GM12878 (cell line): Measurements from ENCODE around the gene SMPDL3B. TPM values are rescaled to one million over a fixed set of nuclear protein-coding genes. Genes with fewer than 3 reads are reported as not detected.
A peak's percentile ranks its signal among the peaks of the same experiment; 100 is the strongest.

Experiments
- CREM ChIP-seq: IDR thresholded peaks from 2 replicates; pipeline ENCODE4 v1.6.1; 2014; ENCODE audit warnings: antibody characterized with exemption, low read depth
- ELK1 ChIP-seq: IDR thresholded peaks from 2 replicates; pipeline ENCODE4 v1.6.1; 2012; ENCODE audit warnings: low read depth, low read length, improper control_type of control experiment
- HDGF ChIP-seq: fragments of 450-650 bp; IDR thresholded peaks from 2 replicates; pipeline ENCODE4 v1.6.1; 2016; ENCODE audit warnings: antibody characterized with exemption
- IRF5 ChIP-seq: fragments of 450-650 bp; IDR thresholded peaks from 2 replicates; pipeline ENCODE4 v1.6.1; 2017; ENCODE audit warnings: borderline replicate concordance
- MEF2A ChIP-seq: IDR thresholded peaks from 2 replicates; pipeline ENCODE4 v1.6.1; 2011; ENCODE audit warnings: low read depth, mild to moderate bottlenecking, low read length, moderate library complexity; ENCODE audit not compliant: insufficient read depth
- MEF2B ChIP-seq: fragments of 450-650 bp; IDR thresholded peaks from 2 replicates; pipeline ENCODE4 v1.6.1; 2018; ENCODE audit warnings: mild to moderate bottlenecking, moderate library complexity; ENCODE audit not compliant: partially characterized antibody, poor library complexity, severe bottlenecking
- MXI1 ChIP-seq: fragments of 150-350 bp; IDR thresholded peaks from 2 replicates; pipeline ENCODE4 v1.6.1; 2011; ENCODE audit warnings: low read depth, mild to moderate bottlenecking, inconsistent platforms, low read length, improper control_type of control experiment
- NR2C1 ChIP-seq: fragments of 450-650 bp; IDR thresholded peaks from 2 replicates; pipeline ENCODE4 v1.6.1; 2017; ENCODE audit warnings: antibody characterized with exemption, mild to moderate bottlenecking, moderate library complexity
- NRF1 ChIP-seq: conservative IDR thresholded peaks from 2 replicates; pipeline ENCODE4 v1.6.1; 2011; ENCODE audit warnings: mild to moderate bottlenecking, low read depth, low read length, improper control_type of control experiment
- RAD21 ChIP-seq: IDR thresholded peaks from 2 replicates; pipeline ENCODE4 v1.6.1; 2011; ENCODE audit warnings: mild to moderate bottlenecking, low read depth, low read length, moderate library complexity; ENCODE audit not compliant: insufficient read depth
- RCOR1 ChIP-seq: conservative IDR thresholded peaks from 2 replicates; pipeline ENCODE4 v1.6.1; 2012; ENCODE audit warnings: low read depth, low read length, improper control_type of control experiment
- RELA ChIP-seq: fragments of 450-650 bp; IDR thresholded peaks from 2 replicates; pipeline ENCODE4 v1.8.0; 2014; ENCODE audit warnings: borderline replicate concordance; ENCODE audit not compliant: partially characterized antibody
- RFX5 ChIP-seq: IDR thresholded peaks from 2 replicates; pipeline ENCODE4 v1.6.1; 2011; ENCODE audit warnings: low read depth, low read length, improper control_type of control experiment
- SMC3 ChIP-seq: IDR thresholded peaks from 2 replicates; pipeline ENCODE4 v1.6.1; 2011; ENCODE audit warnings: low read length, improper control_type of control experiment, borderline replicate concordance
- SREBF2 ChIP-seq: IDR thresholded peaks from 2 replicates; pipeline ENCODE4 v1.6.1; 2012; ENCODE audit warnings: mild to moderate bottlenecking, low read length
- STAT3 ChIP-seq: IDR thresholded peaks from 2 replicates; pipeline ENCODE4 v1.6.1; 2011; ENCODE audit warnings: low read depth, low read length, improper control_type of control experiment
- SUZ12 ChIP-seq: fragments of 200-600 bp; sonication (generic); IDR thresholded peaks from one replicate; pipeline ENCODE4 v1.6.1; 2018; ENCODE audit warnings: antibody characterized with exemption, mild to moderate bottlenecking; ENCODE audit not compliant: unreplicated experiment
- TAF1 ChIP-seq: IDR thresholded peaks from 2 replicates; pipeline ENCODE4 v1.6.1; 2011; ENCODE audit warnings: mild to moderate bottlenecking, low read depth, low read length, borderline replicate concordance
- TCF7 ChIP-seq: IDR thresholded peaks from 2 replicates; pipeline ENCODE4 v1.6.1; 2014; ENCODE audit warnings: antibody characterized with exemption, borderline replicate concordance
- ZBED1 ChIP-seq: IDR thresholded peaks from 2 replicates; pipeline ENCODE4 v1.6.1; 2016; ENCODE audit warnings: borderline replicate concordance
- ZBTB11 ChIP-seq: fragments of 450-650 bp; formaldehyde crosslinking; IDR thresholded peaks from 2 replicates; pipeline ENCODE4 v1.5.0; 2022; ENCODE audit warnings: mild to moderate bottlenecking, missing genetic modification characterization
- ZNF24 ChIP-seq: fragments of 450-650 bp; IDR thresholded peaks from 2 replicates; pipeline ENCODE4 v1.6.1; 2017; ENCODE audit warnings: antibody characterized with exemption, mild to moderate bottlenecking
- polyA plus RNA-seq, 11 experiments: library from polyadenylated mRNA; depleted of rRNA in 4 of 11; unstranded in 6 of 11; stranded (reverse) in 5 of 11; fragments of >200 nt; fragmentation: Nextera tagmentation in 4 of 11; fragmentation: Illumina TruSeq in 1 of 11; extraction: Ambion mirVana in 4 of 11; extraction: Trizol in 1 of 11; gene quantifications; 1 replicate in 1 of 11; 2 replicates in 10 of 11; pipeline versions ENCODE4 v1.2.1 to v1.2.3, GENCODE V29; 2011 to 2016; ENCODE audit warnings: inconsistent platforms in 2 of 11, missing spikeins in 2 of 11, low read depth in 1 of 11
- total RNA-seq, 4 experiments: library from RNA; depleted of rRNA in 3 of 4; stranded (reverse); fragments of >200 nt in 3 of 4; fragmentation: Illumina TruSeq in 1 of 4; extraction: Trizol in 1 of 4; gene quantifications; 2 replicates each; pipeline versions ENCODE4 v1.2.1 to v1.2.3, GENCODE V29; 2013 to 2021
- TF ChIP-seq, protein P1 (sequence below), 3 experiments: IDR thresholded peaks in 2 of 3; conservative IDR thresholded peaks in 1 of 3; 2 replicates each; pipeline ENCODE4 v1.5.1; 2011; ENCODE audit warnings: low read depth in 3 of 3, low read length in 3 of 3, mild to moderate bottlenecking in 3 of 3, control low read depth in 2 of 3, moderate library complexity in 2 of 3, inconsistent platforms in 1 of 3, mixed read lengths in 1 of 3; ENCODE audit not compliant: control insufficient read depth in 2 of 3, insufficient read depth in 1 of 3; ENCODE audit errors: extremely low read depth in 1 of 3

Gene SMPDL3B
- total and polyA plus RNA-seq, 10 of the 15 experiments (the other 5 are each of a cell fraction or from before 2014, with no cell fraction given), result 0.56 to 2.7 (median 1.0) TPM

DNA sequence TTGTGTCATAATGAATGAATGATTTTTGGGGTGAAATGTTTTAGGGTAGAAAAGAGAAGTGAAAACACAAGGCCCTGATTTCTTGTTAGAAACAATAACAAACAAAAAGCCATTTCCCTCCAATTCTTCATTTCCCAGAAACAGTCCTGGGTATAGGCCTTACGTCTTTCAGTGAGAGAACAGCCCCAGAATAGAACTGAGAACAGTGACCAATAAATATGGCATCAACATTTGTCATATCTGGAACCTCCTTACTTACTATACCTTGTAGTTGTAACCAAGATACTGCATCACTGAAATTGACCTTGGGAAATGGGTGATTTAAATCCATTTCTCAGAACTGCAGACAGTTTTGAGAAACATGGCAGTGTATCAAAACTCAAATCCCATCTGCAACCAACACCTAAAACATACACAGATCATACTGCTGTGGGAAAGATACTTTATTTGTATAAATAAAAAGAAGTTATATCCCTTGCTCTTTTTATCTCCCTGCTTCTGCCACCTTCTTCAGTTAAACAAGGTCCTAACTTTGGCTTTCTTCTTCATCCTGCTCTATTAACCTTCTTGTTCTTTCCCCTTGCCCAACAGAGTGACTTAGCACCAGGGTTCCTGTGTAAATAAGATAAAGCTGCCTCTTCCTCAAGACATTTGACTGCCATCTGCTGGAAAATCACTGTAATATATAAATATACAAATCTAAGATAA is 44.5 kb downstream of the SMPDL3B start (continued):
- TF ChIP-seq ZBTB11 (CRISPR knock-in tag) (no peak), MEF2B (no peak), NR2C1 (no peak), RCOR1 (no peak), IRF5 (no peak), NRF1 (no peak), ZBED1 (no peak), CREM (0 out of 2 replicates have a peak, but pooled peaks have one; percentile 8), MEF2A (peak; percentile 83), SREBF2 (no peak), RFX5 (no peak), ELK1 (no peak), MXI1 (no peak), SMC3 (peak; percentile 71; the same call in 1 of the 2 replicates), STAT3 (no peak), TCF7 (no peak), HDGF (no peak), RELA (no peak), RAD21 (peak; percentile 77), ZNF24 (peak; percentile 71), TAF1 (no peak), SUZ12 (no peak)
- TF ChIP-seq, protein P1, sequence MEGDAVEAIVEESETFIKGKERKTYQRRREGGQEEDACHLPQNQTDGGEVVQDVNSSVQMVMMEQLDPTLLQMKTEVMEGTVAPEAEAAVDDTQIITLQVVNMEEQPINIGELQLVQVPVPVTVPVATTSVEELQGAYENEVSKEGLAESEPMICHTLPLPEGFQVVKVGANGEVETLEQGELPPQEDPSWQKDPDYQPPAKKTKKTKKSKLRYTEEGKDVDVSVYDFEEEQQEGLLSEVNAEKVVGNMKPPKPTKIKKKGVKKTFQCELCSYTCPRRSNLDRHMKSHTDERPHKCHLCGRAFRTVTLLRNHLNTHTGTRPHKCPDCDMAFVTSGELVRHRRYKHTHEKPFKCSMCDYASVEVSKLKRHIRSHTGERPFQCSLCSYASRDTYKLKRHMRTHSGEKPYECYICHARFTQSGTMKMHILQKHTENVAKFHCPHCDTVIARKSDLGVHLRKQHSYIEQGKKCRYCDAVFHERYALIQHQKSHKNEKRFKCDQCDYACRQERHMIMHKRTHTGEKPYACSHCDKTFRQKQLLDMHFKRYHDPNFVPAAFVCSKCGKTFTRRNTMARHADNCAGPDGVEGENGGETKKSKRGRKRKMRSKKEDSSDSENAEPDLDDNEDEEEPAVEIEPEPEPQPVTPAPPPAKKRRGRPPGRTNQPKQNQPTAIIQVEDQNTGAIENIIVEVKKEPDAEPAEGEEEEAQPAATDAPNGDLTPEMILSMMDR (IDR thresholded peaks at IDR 0.05 in 2 of 3, conservative IDR thresholded peaks at IDR 0.05 in 1 of 3; ENCODE audit: control insufficient read depth in 2 of 3, extremely low read depth in 1 of 3, insufficient read depth in 1 of 3, low read depth in 3 of 3, low read length in 3 of 3), result peak; percentile 25 to 52 (median 51); a peak in 3 of 6 replicates
